HG03025 (cell line): Measurements from ENCODE around the gene APOA4.
"Not testable (repeated sequence)": the region's sequence is repeated elsewhere in the genome, so short reads cannot be mapped to it uniquely, and the experiment has no call there.

ENCODE experiments used
- ATAC-seq: cut with Tn5 transposase; IDR thresholded peaks from one replicate; pipeline ENCODE4 v1.9.1; 2021; ENCODE audit warnings: mild to moderate bottlenecking, moderate library complexity; ENCODE audit not compliant: unreplicated experiment, low FRiP score

APOA4 gene

DNA sequence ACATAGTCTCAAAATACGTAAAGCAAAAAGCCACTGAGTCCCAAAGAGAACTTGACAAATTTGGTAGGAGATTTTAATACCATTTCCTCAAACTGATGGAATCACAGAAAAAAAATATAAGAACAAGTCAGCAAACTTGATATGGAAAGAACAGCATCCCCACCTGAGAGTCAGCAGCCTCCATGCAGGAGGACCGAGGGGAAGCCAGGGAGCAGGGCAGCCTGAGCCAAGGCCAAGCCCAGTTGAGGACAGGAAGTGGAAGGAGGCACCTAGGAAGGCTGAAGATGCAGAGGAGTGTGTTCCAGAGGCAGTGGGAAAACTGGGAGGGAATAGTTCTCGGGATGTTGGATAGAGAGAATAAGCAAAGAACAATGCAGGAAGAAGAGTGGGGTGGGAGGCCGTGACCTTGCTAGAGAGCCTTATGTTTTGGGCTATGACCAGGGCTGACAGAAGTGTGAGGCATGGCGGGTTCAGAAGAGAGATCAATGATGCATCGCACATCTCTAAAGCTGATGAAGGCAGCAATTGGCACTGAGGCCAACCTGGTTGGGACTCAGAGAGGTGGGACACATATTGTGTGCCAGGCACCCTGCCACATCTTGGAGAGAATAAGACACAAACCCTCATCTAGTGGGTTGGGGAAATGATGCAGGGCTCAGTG lies 15.4 kb downstream of the APOA4 start:
- ATAC-seq, result no peak

DNA sequence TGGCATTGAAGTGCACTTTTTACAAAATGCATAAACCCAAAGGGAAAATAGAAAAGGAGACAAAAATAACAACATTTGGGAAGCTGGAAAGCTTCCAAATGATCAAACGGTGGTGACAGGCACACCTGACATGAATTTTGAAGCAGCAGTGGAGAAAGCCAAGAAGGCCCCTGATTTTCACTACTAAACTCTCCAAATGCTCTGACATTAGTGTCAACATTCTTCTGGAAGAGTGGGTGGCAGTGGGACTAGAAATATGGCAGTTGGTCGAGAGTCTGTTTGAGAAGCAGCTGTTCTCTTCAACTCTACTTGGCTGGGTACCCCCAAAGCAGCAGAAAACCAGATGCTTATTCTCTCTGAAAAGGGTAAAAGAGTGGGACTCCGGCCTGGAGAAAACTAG lies 19.1 kb downstream of the APOA4 start:
- no peak for ATAC-seq

DNA sequence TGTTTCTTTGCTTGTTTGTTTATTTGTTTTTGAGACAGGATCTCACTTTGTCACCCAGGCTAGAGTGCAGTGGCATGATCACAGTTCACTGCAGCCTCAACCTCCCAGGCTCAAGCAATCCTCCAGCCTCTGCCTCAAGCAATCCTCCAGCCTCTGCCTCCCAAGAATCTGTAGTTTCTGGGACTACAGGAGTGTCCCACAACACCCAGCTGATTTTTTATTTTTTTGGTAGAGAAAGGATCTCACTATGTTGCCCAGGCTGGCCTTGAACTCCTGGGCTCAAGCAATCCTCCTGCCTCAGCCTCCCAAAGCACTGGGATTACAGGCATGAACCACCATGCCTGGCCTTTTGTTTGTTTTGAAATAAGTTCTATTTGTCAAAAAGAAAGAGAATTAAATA lies 21.4 kb downstream of the APOA4 start:
- ATAC-seq, result not testable (repeated sequence)

DNA sequence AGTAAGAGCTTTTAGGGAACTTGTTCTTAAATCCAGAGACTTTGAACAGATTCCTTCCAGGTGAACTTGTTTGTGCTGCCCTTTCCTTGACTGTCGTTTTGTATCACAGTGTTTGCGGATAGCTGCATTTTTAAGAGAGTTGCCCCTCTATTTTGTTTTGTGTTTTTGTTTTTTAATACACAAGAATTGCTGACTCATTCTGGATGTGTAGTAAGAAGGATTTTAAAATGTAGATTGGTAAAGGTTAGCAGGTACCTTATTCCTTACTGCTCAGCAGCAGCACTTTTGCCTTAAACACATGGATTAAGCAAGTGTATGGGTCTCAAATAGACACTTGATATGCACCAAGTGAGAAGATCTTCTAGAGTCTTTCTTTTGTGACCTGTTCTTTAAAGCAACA lies 22.5 kb downstream of the APOA4 start:
- no peak for ATAC-seq

DNA sequence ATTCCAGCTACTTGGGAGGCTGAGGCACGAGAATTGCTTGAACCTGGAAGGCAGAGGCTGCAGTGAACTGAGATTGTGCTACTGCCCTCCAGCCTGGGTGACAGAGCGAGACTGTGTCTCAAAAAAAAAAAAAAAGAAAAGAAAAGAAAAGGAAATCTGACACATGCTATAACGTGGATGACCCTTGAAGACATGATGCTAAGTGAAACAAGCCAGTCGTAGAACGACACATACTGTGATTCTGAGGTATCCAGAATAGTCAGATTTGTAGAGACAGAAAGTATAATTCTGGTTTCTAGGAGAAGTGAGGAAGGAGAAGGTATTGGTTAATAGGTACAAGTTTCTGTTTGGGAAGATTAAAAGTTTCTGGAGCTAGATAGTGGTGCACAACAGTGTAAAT lies 24.7 kb downstream of the APOA4 start:
- no peak for ATAC-seq

DNA sequence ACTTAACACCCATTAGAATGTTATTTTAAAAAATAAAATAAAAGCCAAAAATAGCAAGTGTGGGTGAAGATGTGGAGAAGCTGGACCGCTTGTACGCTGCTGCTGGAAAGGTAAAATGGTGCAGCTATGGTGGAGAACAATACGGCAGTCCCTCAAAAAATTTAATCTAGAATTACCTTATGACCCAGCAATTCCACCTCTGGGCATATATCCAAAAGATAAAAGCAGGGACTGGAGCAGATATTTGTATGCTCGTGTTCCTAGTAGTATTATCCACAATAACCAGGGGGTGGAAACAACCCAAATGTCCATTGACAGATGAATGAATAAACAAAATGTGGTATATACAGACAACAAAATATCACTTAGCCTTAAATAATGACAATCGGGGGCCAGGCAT lies 25.3 kb downstream of the APOA4 start:
- ATAC-seq, result no peak

DNA sequence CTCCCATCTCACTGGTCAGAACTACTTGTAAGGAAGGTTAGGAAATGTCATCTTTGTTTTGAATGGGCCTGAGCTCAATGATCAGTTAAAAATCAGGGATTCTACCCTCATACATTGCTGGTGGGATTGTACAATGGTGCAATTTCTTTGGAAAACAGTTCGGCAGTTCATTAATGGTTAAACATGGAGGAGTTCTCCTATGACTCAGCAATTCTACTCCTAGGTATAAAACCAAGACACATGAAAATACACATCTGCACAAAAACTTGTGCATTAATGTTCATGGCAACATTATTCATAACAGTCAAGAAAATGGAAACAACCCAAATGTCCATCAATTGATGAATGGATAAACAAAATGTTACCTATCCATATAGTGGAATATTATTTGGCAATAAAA lies 26.6 kb downstream of the APOA4 start:
- no peak for ATAC-seq

DNA sequence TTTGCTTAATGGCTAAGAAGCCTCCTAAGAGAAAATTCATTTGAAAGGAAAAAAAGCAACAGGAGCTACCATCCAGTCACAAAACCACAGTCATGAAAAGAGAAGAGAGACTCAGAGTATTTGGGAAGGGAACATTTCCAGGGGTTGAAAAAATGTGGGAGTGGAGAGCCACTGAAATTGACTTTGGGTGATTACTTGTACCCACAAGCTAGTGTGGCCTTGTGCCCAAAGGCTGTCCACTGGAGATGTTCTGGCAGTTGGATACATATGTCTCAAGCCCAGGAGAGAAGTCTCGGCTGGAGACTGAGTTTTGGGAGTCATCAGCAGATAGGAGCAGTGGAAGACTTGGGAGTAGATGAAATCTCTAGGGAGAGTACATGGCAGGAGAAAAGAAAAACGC lies 28.3 kb downstream of the APOA4 start:
- ATAC-seq, result no peak

DNA sequence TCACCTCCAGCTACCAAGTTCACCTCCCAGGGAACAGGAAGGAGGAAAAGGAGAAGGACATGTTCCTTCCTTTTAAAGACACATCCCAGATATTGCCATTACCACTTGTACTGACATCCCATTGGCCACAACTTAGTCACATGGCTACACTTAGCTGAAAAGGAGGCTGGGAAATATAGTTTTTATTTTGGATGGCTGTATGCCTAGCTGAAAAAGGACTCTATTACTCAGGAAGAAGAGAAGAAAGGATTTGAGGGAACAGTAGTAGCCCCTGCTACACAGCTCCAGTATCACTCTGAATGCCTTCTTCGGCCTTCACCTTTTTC lies 29.4 kb downstream of the APOA4 start:
- ATAC-seq, result no peak

DNA sequence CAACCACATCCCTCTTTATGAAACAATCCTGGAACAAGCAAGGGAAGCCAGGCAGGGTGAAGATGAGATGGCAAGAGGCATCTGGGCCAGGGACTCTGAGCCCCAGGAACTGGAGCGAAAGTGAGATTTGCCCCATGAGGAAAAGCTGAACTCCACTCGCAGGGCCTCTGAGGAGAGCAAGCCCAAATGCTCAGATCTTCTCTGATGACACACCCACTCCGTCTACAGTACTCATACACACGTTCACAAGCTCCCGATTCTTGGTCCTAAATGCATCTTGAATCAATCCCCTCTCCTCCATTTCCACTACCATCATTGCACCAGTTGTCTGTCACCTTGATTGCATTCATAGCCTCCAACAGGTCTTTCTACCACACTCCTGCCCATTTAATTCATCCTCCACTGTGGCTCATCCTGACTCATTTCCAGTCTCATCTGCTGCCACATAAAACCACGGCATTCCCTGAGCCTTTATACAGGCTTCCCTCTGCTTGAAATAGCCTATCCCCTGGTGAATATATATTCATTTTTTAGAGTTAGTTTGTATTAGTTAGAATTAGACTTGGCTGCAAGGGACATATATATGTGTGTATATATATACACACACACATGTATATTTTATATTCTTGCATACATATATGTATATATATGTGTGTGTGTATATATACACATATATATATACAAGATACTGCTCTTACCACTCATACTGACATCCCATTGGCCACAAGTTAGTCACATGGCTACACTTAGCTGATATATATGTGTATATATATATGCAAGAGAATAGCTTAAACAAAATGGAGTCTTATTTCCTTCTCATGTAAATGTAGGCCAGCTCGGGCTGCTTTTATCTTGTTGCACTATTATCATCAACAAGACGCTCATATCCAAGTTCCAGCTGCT lies 30.0 kb downstream of the APOA4 start:
- no peak for ATAC-seq

DNA sequence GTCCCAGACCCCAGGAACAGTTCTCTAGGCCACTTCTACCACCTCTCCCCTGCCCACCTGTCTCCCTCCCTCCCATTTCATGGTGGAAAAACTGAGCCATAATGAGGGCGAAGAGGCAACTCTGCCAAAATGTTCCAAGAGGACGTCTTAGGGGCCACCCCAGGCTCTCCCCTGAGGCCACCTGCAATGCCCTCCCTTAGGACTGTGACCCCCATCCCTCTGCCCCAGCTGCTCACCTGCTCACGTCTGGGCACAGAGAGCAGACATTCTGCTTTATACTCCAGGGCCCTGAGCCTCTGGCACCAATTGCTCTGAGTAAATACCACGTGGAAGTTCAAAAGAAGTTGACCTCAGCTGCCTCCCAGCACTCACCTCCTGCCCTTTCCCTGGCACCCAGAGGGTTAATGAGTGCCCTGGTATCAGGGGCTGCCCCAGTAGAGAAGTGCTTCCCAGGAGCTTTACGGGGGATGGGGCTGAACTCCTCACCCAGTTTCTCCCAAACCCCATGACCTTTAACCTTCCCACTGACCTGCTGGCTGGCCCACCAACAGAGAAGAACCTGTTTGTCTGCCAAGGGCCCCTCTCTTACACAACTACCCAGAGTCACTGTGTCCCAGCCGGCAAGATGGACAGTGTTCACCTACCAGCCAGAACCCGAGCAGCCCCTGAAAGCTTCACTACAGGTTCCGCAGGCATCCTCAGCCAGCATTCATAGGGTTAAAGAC lies 30.8 kb downstream of the APOA4 start:
- no peak for ATAC-seq

DNA sequence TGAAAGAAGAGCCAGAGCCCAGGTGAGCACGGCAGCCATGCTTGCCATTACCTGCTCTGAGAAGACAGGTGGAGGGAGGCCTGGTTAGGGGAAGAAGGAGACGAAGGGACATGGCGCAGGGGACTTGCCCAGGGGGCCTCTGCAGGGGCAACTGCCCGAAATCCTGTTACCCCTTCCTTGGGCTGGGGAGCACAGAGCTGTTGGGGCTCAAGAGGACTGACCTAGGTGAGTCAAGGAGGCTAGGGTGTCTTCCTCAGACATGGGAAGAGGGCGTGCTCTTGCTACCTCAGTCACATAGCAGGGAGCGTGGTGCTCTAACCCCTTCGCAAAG lies 31.3 kb downstream of the APOA4 start, which contains the start of gene APOA5:
TSS of gene APOA5 (minus strand) at position 67 of the 331 bp plus-strand sequence. CDS start at position 48, 19 bp downstream.
- ATAC-seq, result no peak

DNA sequence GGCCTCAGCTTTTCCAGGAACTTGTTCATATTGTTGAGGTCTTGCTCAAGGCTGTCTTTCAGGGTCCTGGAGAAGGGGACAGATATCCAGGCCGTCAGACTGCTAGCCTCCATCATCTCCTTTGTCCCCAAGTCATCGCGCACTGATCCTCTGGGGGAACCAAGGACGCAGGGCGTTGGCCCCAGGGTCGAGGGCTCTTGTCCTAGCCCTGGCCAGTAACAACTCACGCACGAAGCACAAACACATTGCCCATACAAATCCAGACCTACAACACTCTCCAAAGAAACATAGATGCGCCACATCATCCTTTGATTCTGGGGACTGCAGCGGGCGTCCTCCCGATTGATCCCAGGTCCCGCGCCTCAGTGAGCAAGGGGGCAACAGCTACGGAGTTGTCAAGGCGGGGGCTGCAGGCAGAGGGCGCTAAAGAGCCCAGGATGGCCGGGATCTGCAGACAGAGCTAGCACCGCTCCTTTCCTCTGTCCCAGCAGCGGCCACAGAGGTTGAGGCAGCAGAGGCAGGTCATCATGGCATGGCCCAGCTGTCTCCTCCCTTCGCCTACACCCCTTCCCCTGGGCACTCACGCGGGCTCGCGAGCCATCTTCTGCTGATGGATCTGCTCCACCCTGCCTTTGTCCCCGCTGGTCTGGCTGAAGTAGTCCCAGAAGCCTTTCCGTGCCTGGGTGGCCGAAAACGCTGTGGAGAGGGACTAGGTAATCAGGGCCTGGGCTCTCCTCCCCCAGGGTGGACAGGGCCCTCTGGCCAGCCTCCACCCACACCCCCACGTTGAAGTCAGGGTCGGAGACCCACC lies 31.9 kb downstream of the APOA4 start:
- ATAC-seq, result no peak

DNA sequence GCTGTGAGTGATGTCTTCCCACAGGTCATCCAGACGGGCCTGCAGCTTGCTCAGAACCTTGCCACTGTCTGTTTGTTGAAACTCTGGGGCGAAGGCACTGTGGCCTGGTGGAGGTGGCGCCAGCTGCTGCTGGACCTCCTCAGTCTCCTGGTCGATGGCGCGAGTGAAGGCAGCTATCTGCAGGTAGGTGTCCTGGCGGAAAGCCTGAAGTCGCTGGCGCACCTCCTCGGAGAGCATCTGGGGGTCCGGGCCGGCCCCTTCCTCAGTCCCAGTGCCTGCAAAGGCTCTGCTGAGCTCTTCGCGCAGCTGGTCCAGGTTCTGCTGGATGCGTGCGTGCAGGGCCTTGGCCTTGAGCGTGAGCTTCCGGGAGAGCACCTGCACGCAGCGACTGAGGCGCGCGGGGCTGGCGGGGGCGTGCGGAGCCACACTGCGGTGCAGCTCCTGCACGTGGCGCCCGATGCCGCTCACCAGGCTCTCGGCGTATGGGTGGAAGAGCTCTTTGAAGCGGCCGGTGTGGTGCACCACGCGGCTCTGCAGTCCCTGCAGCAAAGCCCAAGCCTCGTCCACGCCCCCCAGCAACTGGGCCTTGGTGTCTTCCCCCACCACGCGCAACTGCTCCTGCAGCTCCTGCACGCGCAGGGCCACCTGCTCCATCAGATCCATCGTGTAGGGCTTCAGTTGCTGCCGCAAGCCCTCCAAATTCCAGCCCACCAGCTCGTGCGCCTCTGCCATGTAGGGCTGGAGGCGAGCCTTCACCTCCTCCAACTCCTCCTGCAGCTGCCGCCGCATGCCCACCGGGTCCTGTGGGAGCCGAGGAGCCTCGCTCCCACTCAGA lies 32.7 kb downstream of the APOA4 start:
- ATAC-seq, result no peak

DNA sequence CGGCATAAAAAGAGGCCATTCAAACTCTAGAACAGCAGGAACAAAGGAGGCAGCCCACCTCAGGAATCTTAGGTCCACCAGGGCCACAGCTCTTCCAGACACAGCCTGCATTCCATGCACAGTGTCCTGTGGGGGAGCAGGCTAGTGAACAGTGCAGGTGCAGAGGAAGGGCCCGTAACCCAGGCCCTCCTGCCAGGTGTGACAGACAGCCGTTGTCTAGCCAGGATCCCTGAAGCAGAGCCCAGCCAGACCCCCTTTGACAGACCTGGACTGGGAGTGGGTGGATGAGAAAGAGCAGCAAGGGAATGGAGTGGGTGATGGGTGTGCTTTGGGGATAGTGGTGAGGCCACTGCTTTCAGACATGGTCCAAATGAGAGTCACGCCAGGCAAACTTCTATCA lies 34.1 kb downstream of the APOA4 start:
- no peak for ATAC-seq

DNA sequence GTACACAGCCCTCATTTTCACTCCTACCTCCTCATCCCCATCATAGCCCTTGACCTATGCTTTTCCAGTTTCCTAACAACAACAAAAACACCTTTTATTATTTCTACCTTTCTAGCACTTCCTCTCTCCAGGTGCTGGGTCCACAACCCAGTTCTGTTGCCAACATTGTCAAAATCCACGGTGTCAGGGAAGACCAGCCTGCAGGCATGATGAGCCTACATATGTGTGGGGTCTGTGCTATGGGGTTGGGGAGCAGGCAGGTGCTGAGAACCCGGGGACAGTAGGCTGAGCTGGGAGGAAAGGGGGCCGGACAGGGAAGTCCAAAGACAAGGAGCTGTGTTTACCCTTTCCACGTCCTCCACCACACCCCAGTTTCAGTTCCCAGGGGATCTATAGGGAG lies 34.6 kb downstream of the APOA4 start:
- no peak for ATAC-seq

DNA sequence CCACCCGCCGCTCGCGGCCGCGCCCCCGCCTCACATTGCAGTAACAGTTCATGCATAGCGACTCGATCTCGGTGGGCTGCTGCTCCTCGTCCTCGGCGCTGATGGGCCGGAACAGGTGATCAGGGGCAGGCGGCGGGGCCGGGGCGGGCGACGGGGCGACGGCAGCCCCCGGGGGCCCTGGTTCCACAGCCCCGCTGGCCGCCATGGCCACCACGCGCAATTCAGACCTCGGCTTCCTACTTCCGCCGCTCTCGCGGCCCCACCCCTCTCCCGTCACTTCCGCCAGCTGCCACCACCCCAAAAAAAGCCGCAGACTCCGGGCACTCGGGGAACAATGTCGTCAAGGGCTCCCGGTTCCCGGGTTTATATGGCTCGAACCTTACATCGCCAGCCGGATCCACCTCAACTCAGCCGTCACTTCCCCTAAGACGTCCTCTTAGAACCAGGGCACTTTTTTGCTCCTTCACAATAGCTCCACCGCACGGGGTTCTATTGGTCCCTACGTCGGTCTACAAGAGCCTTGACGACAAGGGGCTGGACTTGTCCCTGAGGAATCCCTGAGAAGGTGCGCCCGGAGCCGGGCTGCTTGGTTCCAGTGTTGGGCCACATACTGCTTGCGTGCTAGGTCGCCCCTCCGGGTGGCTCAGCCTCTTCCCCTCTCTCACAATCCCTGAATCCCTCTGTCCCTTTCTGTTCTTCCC lies 35.2 kb downstream of the APOA4 start, which contains the start of gene ZPR1:
TSS of gene ZPR1 (minus strand) at position 238 of the 701 bp plus-strand sequence. CDS start at position 205, 33 bp downstream.
- peak; percentile 78 for ATAC-seq

DNA sequence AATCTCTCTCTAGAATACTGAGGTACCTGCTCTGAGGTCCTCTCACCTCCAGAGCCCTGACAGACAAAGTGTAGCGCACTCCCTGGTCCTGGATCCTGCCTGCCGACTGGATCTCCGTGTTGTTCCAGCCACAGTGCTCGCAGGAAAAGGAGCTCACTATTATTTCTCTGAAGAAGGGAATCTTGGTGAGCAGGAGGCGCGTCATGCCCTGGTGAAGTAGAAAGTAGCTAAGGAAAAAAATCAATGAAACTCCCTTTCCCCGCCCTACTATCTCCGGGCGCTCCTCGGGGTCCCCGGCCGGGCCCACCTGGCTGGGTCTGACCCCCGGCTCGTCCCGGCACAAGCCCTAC lies 35.7 kb downstream of the APOA4 start:
- peak; percentile 16 for ATAC-seq

DNA sequence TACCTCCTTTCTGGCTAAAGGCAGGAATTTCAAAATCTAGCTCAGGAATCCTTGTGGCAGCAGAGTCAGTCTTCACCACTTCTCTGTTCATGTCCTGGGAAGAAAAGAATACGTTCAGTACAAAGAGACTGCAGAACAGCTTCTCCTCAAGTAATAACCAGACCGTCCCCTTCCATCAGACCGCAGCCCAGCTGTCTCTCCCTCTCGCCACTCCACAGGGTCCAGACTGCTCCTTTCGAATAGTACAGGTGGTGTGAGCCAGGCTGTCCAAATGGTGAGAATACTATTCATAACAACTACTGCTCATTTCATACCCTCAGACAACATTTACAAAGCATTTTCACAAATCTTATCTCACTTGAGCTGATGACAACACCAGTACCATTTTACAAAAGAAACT lies 36.1 kb downstream of the APOA4 start:
- no peak for ATAC-seq
